GM12864 (cell line): ENCODE results near the gene CHCHD3.
"Not testable (repeated sequence)": the region's sequence is repeated elsewhere in the genome, so short reads cannot be mapped to it uniquely, and the experiment has no call there.

ENCODE experiments used
- DNase-seq: peaks from one replicate; pipeline ENCODE4 v3.0.0-alpha.2; 2011; ENCODE audit warnings: low read depth
- H3K4me3 ChIP-seq: 2 replicates; pipeline ENCODE4 v1.5.1; 2011; ENCODE audit warnings: mild to moderate bottlenecking, low read depth, low read length, control low read depth
- TF ChIP-seq, protein P1 (sequence below): IDR thresholded peaks from 2 replicates; pipeline ENCODE4 v1.5.1; 2011; ENCODE audit warnings: low read depth, mild to moderate bottlenecking, moderate library complexity, low read length, control low read depth, inconsistent platforms; ENCODE audit errors: missing control alignments

CHCHD3 gene

DNA sequence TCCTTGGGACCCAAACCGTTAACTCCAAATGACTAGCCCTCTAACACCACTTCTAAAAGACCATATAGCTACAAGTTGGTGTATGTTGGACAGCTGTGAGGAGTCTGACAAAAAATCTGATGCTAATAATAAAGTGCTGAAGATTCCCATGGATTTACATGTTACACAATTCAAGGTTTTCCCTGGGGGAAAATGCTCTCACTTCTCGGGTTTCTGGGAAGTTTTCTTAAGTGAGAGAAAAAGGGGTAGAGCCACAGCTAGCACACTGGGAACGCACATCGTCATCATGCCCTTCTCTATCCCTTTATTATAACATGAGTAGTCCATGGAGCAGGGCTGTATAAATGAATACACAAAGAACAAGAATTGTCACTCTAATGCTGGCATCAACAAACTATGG lies 162.1 kb downstream of the CHCHD3 start:
- no peak for DNase-seq
- H3K4me3 ChIP-seq, result no peak overlapping the region
- TF ChIP-seq, protein P1, sequence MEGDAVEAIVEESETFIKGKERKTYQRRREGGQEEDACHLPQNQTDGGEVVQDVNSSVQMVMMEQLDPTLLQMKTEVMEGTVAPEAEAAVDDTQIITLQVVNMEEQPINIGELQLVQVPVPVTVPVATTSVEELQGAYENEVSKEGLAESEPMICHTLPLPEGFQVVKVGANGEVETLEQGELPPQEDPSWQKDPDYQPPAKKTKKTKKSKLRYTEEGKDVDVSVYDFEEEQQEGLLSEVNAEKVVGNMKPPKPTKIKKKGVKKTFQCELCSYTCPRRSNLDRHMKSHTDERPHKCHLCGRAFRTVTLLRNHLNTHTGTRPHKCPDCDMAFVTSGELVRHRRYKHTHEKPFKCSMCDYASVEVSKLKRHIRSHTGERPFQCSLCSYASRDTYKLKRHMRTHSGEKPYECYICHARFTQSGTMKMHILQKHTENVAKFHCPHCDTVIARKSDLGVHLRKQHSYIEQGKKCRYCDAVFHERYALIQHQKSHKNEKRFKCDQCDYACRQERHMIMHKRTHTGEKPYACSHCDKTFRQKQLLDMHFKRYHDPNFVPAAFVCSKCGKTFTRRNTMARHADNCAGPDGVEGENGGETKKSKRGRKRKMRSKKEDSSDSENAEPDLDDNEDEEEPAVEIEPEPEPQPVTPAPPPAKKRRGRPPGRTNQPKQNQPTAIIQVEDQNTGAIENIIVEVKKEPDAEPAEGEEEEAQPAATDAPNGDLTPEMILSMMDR, result no peak

DNA sequence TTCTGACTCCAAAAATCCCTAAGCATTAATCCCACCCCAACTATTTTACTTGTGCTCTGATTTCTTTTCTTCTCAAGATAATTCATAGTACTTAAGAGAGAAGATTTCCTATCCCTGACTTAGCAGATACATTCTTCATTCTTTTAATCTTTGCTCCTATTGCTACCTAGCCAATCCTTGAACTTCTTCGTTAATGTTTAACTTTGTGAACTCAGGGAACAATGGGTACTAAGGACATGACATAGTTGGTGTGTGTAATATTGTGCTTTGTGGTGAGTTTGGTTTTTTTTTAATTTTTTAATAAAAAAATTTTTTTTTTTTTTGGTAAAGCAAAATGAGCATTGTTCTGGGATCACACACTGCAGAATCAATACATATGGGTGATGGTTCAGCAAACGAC lies 166.2 kb downstream of the CHCHD3 start:
- no peak for DNase-seq
- H3K4me3 ChIP-seq, result no peak overlapping the region
- TF ChIP-seq, protein P1, result no peak

DNA sequence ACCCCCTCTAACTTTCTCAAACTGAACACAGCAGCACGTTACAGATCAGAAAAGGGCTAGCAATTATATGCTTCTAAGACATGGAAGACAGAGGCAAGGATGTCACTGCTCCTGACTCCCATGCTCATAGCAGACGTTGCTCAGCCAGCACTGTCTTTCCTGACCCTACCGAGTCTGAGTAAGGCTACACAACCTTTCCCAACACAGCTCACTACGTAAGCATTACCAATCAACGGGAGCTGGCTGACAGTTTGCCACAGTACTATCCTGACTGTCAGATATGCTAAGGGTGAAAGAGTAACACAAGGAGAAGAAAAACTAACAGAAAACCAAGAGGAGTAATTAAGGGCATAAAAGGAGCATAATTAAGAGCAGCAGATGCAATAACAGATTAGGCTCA lies 171.2 kb downstream of the CHCHD3 start:
- H3K4me3 ChIP-seq, result no peak overlapping the region
- TF ChIP-seq, protein P1, result no peak
- DNase-seq, result no peak

DNA sequence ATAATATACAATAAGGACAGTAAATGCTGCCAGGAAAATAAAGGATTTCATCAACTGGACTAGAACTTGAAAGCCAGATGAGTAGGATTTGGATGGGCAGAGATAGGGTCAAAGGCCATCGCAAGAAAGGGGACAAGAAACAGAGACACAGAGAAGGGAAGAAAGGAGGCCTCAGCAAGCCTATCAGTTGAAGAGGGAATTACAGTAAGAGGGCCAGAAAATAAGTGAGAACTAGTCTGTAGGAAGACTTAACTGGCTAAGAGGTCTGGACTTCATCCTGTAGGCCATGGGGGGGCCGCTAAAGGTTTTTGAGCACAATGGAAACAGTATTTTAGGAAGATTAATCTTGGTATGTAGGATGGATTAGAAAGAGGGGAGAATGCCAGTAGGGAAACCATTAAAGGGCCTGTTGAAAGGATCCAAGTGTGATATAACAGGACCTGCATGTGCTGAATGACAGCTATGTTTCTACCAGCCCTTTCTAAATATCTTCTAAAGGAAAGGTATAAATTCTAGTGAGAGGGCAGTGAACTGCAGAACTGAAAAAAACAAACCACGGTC lies 174.4 kb downstream of the CHCHD3 start:
- no peak overlapping the region for H3K4me3 ChIP-seq
- TF ChIP-seq, protein P1, result no peak
- DNase-seq, result no peak

DNA sequence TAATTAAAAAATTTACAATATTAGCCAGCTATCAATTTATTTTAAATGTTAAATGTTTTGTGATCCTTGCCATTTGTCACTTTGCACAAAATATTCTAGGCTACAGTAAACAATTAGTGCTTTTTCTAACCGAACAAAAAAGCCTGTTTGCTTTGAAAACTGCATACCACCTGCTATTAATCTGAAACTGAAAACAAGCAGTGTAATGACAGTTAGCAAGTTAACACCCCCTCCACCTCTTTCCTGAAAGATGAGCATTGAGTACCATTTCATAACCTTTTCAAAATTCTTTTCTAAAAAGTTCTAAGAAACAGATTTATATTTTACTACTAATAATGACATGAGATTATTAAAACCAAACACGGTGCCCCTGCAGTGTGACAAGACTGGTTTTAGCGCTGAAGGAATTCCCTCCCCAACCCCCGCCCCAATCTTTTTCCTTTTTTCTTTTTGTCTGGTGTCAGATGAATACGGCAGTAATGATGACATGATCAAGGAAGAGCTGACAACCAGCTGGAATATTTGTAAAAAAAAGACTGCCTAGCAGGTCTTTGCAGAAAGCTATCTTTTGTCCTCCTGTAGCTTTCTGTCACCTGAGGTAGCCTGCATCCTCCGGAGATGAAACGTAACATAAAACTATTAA lies 175.6 kb downstream of the CHCHD3 start:
- TF ChIP-seq, protein P1, result no peak
- no peak for DNase-seq
- no peak overlapping the region for H3K4me3 ChIP-seq

DNA sequence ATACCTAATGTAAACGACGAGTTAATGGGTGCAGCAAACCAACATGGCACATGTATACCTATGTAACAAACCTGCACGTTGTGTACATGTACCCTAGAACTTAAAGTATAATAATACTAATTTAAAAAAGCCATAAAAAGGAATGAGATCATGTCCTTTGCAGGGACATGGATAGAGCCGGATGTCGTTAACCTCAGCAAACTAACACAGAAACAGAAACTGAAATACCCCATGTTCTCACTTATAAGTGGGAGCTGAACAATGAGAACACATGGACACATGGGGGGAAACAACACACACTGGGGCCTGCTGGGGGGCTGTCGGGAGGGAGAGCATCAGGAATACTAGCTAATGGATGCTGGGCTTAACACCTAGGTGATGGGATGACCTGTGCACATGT lies 176.8 kb downstream of the CHCHD3 start:
- DNase-seq, H3K4me3 ChIP-seq: not testable (repeated sequence)

DNA sequence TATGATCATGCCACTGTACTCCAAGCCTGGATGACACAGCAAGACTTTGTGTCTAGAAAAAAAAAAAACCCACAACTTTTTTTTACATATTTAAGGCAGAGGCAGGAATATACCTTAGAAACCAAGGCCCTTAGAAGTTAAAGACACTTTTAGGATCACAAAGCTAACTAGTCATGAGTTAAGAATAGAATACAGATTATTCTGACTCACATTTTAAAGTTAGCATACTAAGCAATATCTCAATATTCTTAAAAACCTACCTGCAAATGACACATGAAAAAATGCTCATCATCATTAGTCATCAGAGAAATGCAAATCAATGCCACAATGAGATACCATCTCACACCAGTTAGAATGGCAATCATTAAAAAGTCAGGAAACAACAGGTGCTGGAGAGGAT lies 177.7 kb downstream of the CHCHD3 start:
- no peak overlapping the region for H3K4me3 ChIP-seq
- TF ChIP-seq, protein P1, result no peak
- no peak for DNase-seq

DNA sequence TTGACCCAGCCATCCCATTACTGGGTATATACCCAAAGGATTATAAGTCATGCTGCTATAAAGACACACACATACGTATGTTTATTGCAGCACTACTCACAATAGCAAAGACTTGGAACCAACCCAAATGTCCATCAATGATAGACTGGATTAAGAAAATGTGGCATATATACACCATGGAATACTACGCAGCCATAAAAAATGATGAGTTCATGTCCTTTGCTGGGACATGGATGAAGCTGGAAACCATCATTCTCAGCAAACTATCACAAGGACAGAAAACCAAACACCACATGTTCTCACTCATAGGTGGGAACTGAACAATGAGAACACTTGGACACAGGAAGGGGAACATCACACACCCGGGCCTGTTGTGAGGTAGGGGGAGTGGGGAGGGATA lies 179.6 kb downstream of the CHCHD3 start:
- DNase-seq, H3K4me3 ChIP-seq: not testable (repeated sequence)
